GM21786 (cell line): ENCODE measurements around the gene OR1C1.
"Not testable (repeated sequence)": the region's sequence is repeated elsewhere in the genome, so short reads cannot be mapped to it uniquely, and the experiment has no call there.

Source experiments
- ATAC-seq: cut with Tn5 transposase; IDR thresholded peaks from one replicate; pipeline ENCODE4 v1.9.1; 2021; ENCODE audit not compliant: unreplicated experiment

OR1C1 gene

GRCh38 chr1:247760456-247760855 is at the start of gene OR1C1:
OR1C1 (minus strand) TSS chr1:247760556; CDS start chr1:247758406, 2,150 bp downstream.
- no peak for ATAC-seq

DNA sequence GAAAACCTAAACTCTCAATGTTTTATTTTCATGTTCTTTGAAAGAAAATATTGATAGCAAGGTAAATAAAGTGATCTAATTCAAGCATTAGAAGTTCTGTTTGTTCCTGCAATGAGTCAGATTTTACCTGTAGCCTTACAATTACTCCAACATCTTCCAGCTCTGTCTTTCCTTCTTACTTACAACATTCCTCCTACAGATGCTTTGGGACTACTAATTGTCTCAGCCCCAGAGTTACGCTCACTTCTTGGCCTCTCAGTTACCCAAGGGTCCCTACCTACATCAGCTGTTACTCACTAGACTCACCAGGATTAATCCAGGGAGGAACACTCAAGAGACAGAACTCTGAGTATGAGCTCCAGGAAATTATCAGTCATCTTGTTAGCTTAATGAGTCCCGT is 37.2 kb upstream of the OR1C1 start:
- ATAC-seq = no peak

DNA sequence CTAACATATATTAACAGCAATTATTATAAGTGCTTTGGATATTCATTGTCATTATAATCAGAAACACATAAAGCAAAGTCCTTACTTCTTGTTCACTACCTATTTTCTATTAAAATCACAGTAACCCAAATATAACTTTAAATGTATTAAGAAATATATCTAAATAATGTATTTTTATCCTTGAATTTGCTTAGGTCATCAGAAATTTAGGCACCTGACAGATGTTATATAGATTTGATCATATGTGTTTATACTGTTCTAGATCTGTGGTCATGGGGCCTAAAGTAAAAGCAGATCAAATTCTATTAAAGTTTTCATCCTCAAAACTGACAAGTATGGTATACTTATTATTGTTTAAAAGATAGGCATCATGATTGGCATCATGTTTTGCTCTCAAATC is 9.2 kb upstream of the OR1C1 start:
- ATAC-seq = no peak

DNA sequence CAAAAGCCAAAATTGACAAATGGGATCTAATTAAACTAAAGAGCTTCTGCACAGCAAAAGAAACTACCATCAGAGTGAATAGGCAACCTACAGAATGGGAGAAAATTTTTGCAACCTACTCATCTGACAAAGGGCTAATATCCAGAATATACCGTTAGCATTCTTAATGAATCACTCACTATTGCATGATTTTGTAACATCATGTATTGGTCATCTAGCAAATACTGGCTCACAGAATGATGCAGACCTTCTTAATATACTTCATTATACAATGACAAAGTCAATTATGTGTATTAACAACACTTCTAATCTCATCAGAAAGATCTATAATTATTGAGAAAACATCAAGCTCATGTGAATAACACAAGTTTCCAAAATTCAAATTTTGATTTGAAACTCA is 6.0 kb downstream of the OR1C1 start:
- not testable (repeated sequence) for ATAC-seq

- no peak for ATAC-seq
Measured at GRCh38 chr1:247749870-247750269, 10.5 kb downstream of the OR1C1 start.

- ATAC-seq = no peak
Measured at GRCh38 chr1:247748041-247748440, 12.3 kb downstream of the OR1C1 start, which contains the start of gene OR14A2. OR14A2 (minus strand) TSS chr1:247748141.

GRCh38 chr1:247747616-247748015 is 12.7 kb downstream of the OR1C1 start:
- ATAC-seq = no peak

DNA sequence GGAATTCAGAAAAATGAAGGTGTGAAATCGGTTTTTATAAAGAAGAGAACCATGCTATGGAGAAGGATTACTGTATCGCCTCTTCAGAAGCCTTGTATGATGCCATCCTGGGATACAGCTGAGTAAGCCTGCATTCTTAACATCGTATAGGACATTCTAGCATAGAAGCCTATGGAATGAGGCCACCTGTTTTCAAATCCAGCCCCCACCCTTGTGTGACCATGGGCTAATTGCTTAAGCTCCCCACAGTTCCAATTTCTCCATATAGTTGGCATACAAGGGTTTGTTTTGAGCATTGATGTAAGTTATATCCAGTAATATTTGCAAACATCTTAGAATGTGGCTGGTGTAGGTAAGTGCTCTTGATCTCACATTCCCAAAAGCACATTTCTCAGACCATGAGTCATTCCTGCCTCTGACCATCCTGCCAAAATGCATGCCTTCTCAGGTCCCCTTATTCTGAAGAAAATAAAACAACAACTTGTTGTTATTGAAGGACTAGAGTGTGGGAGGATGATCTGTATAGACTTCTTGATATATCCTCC is 13.9 kb downstream of the OR1C1 start:
- ATAC-seq = no peak

DNA sequence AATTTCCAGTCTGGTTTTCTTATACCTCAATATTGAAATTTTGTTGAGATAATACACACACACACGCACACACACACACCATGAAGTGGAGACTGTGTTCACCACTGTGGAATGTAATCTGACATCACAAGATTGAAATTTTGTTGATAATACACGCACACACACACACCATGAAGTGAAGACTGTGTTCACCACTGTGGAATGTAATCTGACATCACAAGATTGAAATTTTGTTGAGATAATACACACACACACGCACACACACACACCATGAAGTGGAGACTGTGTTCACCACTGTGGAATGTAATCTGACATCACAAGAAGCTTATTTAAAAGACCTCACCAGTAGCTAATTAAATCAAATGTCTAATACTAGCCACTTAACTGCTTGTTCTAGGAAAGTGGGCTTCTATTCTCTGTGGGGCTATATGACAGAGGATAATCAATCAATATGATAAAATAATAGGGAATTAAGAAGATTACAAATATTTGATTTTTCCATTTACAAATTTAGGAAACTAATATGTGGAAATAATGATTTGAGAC is 18.1 kb downstream of the OR1C1 start:
- not testable (repeated sequence) for ATAC-seq

DNA sequence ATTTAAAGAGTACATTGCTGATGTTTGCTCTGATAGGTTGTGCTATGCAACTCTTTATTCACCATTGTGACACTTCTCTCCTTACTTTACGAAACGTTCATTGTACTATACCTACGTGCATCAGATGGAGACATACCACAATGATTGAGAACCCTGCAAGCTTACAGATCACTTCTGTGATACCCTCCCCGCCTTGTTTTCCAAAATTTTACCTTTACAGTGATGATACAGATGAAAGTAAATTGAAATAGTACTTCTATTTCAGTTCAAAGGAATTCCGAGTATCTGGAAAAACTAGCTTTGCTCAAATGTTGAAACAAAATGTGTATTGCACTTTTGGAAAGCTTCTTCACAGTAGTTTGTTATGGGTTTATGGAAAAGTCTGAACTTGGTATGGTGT is 18.6 kb downstream of the OR1C1 start:
- ATAC-seq = no peak

- ATAC-seq = no peak
Measured at GRCh38 chr1:247740721-247741120, 19.6 kb downstream of the OR1C1 start.

DNA sequence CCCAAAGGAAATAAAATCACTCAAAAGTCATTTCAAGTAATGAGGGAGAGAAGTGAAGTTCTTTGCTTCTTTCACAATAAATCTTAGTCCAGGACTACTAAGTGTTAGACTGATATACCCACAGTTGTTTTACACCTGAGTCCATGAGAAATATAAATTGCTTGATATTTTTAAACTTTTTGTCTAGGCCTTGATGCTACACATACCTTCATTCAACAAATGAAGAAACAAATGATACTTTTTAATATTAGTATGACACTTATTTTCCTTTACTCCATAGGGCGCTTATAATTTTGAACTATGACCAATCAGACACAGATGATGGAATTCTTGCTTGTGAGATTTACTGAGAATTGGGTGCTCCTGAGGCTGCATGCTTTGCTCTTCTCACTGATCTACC is 22.0 kb downstream of the OR1C1 start, which contains the start of gene OR14K1:
Gene OR14K1 (plus strand): TSS at position 301 of the 400 bp plus-strand sequence. CDS start 0 bp downstream, at position 301.
- no peak for ATAC-seq

DNA sequence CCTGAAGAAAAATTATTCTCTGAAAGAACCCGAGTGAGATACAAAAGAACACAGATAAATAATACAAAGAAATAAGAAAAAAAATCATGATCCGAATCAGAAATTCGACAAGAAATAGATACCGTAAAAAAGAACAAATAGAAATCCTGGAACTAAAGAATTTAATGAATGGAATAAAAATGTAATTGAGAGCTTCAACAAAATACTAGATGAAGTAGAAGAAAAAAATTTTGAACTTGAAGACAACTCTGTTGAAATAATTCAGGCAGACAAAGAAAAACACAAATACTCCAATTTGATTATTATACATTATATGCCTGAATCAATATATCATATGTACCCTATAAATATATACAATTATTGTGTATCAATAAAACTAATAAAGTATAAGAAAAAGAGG is 39.1 kb downstream of the OR1C1 start:
- ATAC-seq = no peak

DNA sequence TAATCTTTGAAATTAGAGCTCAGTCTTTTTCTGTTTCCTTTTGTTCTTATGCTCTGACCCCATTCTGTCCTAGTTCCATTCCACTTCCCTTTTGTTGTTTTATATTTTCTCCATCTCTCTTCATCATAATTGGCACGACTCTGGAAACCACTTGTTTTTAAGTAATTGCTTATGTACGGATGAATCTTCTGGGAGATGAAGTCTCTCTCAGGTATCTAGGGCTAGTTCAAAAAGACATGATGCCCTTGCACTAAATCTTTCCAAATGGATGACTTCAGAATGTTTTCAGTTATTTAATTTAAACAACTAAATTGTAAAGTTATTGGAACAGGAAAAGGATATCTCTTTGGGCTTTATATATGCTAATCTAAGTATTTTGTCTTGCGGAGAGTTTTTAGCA is 43.8 kb downstream of the OR1C1 start, which contains the start of gene OR6F1:
Gene OR6F1 (minus strand): TSS at position 101 of the 400 bp plus-strand sequence. CDS start 3,891 bp downstream, outside the sequence.
- no peak for ATAC-seq

DNA sequence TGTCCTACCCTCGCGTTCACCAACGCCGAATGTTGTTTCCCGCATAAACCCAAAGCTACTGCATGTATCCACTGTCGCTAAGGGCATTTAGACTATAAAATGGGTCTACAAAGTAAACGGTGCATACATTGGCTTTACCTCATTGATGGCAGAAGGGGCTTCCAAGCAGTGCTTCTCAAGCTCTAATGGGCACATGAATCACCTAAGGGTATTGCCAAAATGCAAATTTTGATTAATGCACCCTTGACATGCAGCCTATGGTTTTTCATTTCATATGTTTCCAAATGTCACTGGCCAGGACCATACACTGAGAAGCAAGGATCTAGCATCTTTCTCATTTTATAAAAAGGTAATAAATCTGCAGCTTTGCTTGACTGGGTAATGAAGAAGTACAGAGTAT is 46.6 kb downstream of the OR1C1 start:
- no peak for ATAC-seq

DNA sequence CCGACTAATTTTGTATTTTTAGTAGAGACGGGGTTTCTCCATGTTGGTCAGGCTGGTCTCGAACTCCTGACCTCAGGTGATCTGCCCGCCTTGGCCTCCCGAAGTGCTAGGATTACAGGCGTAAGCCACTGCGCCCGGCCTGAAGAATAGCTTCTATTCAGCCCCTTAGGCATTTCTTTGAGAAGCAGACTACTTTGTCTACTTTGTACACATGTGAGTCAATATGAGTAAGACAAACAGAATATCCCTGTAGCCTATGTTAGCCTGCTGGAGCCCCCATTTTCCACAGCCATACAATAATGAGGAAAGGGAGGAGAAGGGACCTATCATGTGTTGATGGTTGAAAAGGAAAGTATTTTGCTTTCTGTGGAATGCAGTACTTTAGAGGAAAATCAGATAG is 49.7 kb downstream of the OR1C1 start:
- ATAC-seq = not testable (repeated sequence)
